ENCODE results near the gene IL34.

IL34 gene

DNA sequence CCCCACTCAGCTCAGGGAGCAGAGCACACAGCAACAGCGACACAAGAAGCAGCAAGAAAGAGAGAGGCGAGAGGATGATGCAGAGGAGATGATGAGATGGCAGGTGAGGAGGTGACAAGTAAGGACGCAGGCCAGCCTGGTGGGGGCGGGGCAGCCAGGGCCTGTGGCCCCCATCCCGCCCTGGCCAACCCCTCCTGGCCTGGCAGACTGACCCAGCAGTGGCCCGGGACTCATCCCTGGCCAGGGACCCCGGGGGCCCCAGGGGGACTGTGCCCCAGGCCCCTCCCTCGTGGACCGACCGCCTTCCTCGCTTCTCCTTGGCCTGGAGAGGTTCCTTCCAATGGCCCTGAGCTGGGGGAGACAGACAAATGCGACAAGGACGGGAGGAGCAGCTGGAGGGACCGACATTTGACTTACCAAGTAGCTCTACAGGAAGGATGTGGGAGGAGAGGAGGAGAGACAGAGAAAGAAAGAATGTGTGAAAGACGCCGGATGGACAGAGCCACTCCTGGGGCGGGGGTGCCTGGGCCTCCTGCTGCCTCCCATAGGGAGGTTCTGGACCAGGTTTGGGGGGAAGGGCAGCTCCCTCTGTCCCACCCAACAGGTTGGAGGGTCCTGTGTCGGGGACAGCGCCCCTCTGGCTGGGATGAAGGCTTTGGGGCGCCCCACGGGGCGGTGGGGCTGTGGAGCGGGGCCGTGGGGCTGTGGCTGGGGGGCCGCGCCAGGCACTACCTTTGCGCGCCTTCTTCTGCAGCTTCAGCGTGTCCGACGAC is 32.7 kb downstream of the IL34 start:
- no peak for DNase-seq

- DNase-seq: no peak
These were observed 33.5 kb downstream of the IL34 start for GRCh38 chr16:70679671-70680494.

DNA sequence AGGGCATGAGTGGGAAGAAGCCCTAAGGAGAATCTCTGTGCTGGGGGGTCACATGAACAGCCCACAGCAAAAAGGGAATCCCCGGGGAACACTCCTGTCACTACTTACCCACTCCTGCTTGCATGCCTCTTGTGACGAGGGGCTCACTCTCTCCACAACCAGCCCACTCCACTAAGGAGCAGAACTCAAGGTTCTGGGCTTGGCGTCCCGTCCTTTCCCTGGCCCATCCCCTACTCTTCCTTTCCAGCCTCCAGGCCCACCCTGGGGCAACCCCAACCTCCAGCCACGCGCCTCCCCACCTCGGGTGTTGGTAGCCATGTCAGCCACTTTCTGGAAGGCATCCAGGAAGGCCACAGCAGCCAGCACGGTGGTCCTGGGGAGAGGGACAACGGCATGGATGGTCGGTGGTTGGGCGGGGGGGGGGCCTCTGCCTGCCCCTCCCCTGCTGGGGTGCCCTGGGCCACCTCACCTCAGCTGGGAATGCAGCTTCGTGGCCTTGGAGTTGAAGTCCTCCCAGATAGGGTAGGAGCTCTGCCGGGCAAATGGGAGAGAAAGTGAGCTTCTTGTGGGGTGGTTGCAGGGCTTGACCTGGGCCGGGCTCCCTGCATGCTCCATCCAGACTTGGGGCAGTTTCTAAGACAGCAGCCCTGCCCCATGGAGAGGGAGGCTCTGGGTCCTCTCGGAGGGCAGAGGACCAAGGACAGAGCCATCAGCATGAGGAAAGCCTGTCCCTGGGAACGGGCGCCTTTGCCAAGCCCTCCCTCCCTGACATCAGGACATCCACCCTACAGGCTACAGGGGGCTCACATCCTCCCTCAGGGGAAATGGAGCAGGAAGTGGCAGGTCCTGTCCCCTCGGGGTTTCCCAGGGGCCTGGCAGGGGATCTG is 34.4 kb downstream of the IL34 start:
- DNase-seq: no peak

GRCh38 chr16:70681382-70682238 is 35.3 kb downstream of the IL34 start:
- DNase-seq: no peak

DNA sequence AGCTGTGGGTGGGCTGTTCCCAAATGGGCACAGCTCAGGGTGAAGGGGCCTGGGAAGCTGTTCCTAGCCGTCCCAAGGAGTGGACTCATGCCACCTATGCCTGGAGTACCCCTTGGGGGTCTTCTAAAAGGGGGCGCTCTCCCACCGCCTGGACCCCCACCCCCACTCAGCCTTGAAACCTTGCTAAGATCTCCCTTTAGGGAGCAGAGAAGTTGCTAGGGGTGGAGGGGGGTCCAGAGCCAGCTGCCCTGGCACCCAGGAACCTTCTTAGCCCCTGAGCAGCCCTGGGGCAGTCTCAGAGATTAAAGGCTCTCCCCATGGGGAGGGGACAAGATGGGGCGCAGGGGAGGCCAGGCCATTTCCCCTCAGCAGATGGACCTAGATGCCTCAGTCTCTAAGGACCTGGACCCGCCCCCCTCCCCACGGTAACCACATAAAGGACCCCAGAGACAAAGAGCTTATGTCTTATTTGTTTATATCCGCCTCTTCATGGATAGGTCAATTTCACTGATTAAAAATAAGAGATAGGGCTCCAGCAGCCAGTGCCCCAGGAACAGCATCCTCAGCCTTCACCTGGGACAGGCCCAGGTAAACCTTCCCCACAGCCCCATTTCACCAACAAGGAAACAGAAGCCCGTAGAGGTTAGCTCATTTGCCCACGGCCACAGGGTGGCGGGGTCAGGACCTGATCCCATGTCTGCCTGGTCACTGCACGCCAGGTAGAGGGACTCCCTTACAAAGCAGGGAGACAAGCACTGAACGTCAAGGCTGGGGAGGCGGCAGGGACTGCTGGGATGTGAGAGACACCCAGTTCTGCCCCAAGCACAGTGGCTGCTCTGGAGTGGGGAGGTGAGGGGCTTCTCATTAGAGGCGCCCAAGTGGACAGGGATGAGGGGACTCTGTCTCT is 36.1 kb downstream of the IL34 start:
- DNase-seq: no peak

DNA sequence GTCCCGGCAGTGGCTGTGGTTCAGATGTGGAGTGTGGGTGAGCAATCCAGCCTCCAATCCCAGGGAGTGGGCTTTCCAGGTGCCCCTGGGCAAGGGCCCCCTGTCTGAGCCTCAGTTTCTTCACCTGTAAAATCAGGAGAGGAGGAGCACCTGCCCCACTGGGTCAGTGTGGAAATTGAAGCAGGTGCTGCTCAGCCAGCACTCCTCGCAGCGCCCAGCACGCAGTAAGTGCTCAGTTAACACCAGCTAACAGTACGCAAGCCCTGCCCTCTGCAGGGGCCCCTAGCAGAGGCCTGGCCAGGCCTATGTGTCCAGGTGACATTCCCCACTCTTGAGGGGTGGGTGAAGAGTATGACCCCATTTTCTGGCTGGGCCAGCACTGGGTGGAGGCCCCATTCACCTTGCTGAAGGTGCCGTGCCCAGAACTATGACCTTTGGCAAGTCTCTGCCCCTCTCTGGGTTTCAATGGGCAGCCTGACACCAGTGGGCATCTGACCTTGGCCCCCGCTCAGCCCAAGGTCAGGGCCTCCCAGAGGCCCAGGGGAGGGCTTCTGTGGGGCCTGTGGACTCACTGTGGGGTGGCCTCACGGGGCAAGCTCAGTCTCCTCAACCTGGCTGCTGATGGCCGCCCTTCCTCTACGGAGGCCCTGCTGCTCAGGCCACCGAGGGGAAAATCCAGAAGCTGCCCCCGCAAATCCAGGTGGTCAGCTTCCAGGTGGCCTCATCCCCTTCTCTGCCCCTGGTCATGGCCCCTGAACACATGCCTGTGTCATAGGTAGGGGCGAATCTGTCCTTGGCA is 37.0 kb downstream of the IL34 start:
- DNase-seq: no peak

DNA sequence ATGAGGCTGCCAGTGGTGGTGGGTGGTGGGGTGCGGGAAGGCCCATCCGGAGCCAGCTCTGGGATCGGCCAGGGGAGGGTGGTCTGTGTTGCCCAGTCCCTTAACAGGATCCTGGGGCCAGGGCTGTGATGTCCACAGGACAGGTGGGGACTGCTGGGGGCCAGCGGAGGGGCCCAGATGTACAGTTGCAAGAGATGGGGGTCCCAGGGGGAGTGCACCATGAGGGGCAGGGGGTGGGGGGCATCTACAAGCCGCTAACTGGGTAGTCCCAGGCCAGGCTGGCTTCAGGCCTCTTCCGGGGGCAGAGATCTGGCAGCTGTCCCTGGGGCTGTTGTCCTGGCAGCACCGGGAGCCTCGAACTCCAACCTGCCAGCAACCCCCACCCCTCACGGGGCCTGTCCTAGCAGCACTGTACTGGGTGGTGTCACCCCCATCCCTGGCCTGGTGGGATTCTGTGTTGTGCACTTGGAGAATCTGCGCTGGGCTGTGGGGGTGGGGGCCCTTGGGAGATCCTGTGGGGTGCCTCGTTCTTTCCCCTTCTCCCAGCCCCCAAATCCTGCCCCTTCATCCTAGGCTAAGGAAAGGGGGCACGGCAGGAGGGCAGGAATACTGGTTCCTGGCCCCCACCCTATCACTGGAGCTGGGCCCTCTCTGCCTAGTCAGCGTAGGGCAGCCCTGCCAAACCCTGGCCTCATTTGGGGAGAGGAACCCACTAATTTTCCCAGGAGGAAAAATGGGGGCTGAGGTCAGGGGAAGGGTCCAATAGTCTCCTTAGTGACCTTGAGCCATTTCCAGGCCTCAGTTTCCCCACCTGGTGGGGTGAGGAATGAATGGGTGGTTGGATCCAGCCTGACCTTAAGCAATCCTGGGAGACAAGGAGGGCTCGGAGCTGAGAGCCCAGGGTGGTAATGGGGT is 38.0 kb downstream of the IL34 start:
- DNase-seq: no peak

DNA sequence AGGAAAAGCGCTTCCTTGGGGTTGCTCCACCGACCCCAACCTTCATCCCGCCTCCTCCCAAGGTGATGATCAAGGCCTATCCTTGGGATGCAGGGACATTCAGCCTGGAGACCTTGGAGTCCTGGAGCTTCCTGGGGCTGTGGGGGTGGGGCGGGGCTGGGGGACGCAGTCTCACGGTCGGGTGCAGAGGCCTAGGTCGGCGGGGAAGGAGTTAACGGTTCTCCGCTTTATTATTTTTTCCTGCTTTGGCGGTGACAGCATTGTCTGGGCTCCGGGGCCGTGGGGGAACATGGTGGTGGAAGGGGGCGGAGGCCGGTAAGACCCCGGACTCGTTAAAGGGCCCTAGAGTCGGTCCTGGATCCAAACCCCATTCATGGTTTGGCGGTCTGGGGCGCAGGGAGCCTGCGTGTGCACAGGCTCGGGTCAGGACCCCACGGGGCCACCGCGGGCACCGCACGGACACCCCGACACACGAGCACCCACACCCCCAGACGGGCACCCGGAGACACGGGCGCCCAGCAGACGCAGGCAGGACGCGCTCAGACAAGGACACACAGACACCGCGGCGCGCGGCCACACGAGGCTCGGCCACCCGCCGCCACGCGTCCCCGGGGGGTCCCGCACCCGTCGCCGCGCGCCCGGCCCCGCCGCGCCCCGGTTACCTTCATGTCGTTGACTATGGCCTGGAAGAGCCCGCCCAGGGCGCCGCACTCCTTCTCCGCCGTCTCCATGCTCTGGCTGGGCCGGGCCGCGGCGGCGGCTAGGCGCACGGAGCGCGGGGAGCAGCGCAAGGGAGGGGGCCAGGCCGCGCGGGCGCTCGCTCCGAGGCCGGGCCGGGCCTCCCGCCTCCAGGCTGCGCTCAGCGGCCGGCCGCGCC is 38.9 kb downstream of the IL34 start:
- DNase-seq: peak in 1 of 2 donors; percentile 28

GRCh38 chr16:70685938-70686375 is 39.6 kb downstream of the IL34 start, which contains the start of gene MTSS2:
TSS of gene MTSS2 (minus strand) at chr16:70686053. CDS start at chr16:70685791, 262 bp downstream.
- DNase-seq: peak; percentile 28 to 29

- DNase-seq: no peak
These were observed 40.2 kb downstream of the IL34 start for GRCh38 chr16:70686376-70687101.

DNA sequence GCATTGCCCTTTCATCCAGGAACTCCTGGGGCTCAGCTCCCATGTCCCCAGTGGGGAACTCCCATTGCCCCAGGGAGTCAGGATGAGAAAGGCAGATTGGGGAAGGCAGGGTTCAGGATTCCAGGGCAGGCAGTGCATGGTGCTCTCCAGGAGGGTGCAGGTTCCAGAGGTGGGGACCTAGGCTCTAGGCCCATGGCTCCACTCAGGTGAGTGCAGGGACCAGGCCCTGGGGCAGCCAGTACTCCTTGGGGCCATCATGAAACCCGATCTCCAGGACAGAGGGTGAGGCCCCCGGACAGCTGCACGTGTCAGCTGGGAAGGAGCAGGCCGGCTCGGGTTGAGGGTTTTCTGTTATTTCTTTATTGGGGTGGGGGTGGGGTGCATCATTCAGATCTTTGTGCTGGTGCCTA is 40.7 kb downstream of the IL34 start:
- DNase-seq: no peak

DNA sequence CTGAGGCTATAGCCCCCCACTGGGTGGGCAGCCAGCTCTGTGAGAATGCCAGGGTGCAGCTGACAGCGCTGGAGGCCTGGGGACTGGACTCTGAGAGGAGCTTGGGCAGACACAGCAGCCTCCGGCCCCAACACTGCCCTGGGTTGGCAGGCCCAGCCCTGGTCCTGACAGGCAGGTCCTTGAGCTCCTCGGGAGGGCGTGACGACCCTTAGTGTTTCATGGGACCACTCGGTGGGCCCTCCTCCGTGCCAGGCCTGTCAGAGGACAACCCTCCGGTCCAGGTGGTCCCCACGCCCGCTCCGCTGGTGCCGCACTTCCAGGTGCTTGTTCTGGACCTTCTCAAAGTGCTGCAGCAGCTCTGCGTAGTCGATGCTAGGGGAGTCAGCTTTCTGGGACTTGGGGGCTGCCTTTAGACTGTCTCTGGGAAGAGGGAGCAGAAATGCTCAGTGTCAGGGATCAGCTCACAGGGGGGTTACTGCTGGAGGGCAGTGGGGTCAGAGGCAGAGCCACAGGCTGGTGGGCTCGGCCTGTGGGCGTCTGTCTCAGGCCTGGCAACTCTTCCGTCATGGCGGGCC is 41.4 kb downstream of the IL34 start:
- DNase-seq: no peak

GRCh38 chr16:70688246-70688742 is 41.9 kb downstream of the IL34 start:
- no peak for DNase-seq

DNA sequence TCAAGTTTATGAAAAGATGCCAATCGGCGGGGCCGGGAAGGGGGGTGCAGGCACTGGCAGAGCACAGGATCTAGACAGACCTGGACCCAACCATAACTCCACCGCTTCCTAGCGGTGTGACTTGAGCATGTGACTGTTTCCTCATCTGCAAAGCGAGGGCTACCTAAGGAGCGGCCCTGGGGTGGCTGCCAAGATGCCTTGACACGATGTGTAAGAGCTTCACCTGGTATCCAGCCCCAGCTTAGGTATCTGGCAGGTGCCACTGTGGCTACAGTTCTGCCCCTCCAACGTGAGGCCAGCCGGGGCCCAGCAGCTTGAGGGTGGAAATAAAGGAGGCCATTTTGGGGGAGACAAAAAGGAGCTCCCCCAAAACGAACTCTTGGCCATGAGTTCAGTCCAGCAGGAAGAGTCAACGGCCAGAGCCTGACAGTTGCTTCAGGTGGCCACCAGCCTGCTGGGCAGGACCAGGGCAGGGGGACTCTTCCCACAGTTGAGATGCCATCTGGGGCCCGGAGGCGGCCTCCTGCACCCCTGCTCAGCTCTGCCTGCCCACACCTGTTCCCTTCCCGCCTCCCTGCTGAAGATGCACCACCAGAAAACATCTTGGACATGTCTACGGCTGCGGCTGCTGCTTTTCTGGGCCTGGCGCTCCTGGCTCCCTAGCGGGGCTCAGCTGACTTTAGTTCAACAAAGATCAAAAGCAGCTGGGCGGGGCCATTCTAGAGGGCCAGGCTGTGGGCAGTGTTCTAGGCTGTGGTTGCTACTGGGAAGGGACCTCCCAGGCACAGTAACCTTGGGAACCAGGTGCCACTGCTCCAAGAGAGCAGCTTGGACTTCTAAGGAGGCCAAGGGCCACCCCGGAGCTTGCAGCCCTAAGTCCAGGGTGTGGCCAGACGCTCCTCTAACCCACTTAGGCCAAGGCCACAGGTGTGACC is 42.9 kb downstream of the IL34 start:
- no peak for DNase-seq
